Measurements from ENCODE around the gene FBXO24. TPM values are rescaled to one million over a fixed set of nuclear protein-coding genes. Genes with fewer than 3 reads are reported as not detected.

The FBXO24 gene
- total and polyA plus RNA-seq, 9 of the 15 experiments (the other 6 are each of a cell fraction or from before 2014, with no cell fraction given), result 0.17 to 0.95 (median 0.50) TPM

GRCh38 chr7:100620804-100621203, 34.7 kb downstream of the FBXO24 start (continued):
- TF ChIP-seq MCM2 (IDR thresholded peaks at IDR 0.05; ENCODE audit: low read depth) (no peak), KLF6 (CRISPR knock-in tag; IDR thresholded peaks at IDR 0.05; ENCODE audit: borderline replicate concordance) (no peak), FOXJ2 (tag; IDR thresholded peaks at IDR 0.05) (no peak), SIN3B (IDR thresholded peaks at IDR 0.05; ENCODE audit: low read depth) (no peak), HNRNPK (IDR thresholded peaks at IDR 0.05; ENCODE audit: low read depth, low read length, poor library complexity, severe bottlenecking) (no peak), ZNF41 (CRISPR knock-in tag; conservative IDR thresholded peaks at IDR 0.05) (no peak)

DNA sequence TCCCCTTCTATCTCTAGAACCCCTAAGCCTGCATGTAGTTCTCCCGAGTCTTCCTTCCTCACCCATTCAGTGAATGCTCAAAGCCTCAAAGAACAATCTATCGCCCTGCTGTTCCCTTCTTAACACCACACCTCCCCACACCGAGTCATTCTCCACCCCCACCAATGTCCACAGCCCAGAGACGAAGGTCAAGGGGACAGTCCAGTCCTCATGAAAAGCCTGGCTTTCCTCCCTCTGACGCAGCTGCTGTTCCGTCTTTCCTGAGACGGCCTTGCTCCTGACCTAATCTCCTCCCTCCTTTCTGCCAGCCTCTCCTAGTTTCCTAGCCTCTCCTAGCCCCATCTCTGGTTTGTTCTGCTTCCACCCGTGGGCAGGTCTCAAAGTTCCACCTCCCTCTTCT, 35.4 kb downstream of the FBXO24 start:
- Histone ChIP-seq H3K27me3 (ENCODE audit: control insufficient read depth in 2 of 2, insufficient read depth in 2 of 2, low read length in 2 of 2) (no peaks in the 10 kb centered on the region), H4K20me1 (replicated peaks; ENCODE audit: control insufficient read depth, insufficient read depth, low read length) (no peaks in the 10 kb centered on the region), H3K4me1 (replicated peaks in 1 of 2; ENCODE audit: control insufficient read depth in 2 of 2, insufficient read depth in 2 of 2, low read length in 2 of 2) (peaks cover 10 to 24% of the 10 kb centered on the region in 2 experiments; a peak in 4 of 5 replicates), H3K4me3 (no peak overlapping the region), H3K79me2 (ENCODE audit: control insufficient read depth, insufficient read depth, low read length) (peaks cover 6% of the 10 kb centered on the region; the same call in 2 of the 3 replicates), H3K9me3 (replicated peaks; ENCODE audit: control insufficient read depth, insufficient read depth, low read depth, low read length) (no peaks in the 10 kb centered on the region), H2AFZ (ENCODE audit: low read depth, low read length) (no peak overlapping the region), H3K9me1 (ENCODE audit: control insufficient read depth, insufficient read depth, low read length) (no peaks in the 10 kb centered on the region), H3K36me3 (ENCODE audit: control insufficient read depth, insufficient read depth, low read length) (peaks cover 35% of the 10 kb centered on the region), H3K4me2 (ENCODE audit: insufficient read depth, low read length) (no peak overlapping the region), H3K27ac (ENCODE audit: extremely low read depth, low read depth, low read length) (no peak overlapping the region; the same call in 2 of the 3 replicates), H3K9ac (ENCODE audit: insufficient read depth in 1 of 2, low read depth in 2 of 2, low read length in 2 of 2) (peak overlapping the region in 1 of 2 experiments; percentile 2; a peak in 1 of 4 replicates)
- WGBS (ENCODE audit: insufficient coverage, low coverage, missing lambda C conversion rate), result 69% methylated on average over 8 of the region's 8 CpGs
- in situ Hi-C loops (cut with MboI), result no loop called here
- FAIRE-seq, result no peak
- ATAC-seq, result no peak; the same call in 2 of the 3 replicates
- no TSS peak for BruUV-seq (replicated peaks)
- no peak for DNase-seq (ENCODE audit: extremely low read depth in 1 of 4, low spot score in 3 of 4)
- intact Hi-C loops (cut with micrococcal nuclease), result no loop called here
- ChIA-PET POLR2A (interaction anchor here (0.6 to 7.0 kb wide), 2 partner anchors 7 to 178 kb away, joined by 3 to 54 read pairs; partner anchors contain the start of gene MOSPD3), CTCF (ENCODE audit: low intra/inter-chr PET ratio) (no interaction called here)
- TF ChIP-seq ERF (CRISPR knock-in tag; IDR thresholded peaks at IDR 0.05) (no peak), XRCC4 (IDR thresholded peaks at IDR 0.05; ENCODE audit: extremely low read depth, insufficient read depth, insufficient read length) (no peak), ELF1 (tag; IDR thresholded peaks at IDR 0.05) (no peak), EP300 (IDR thresholded peaks at IDR 0.05; ENCODE audit: low read length) (no peak), TCFL5 (CRISPR knock-in tag; conservative IDR thresholded peaks at IDR 0.05) (no peak), ZNF707 (CRISPR knock-in tag; conservative IDR thresholded peaks at IDR 0.05) (no peak), CLOCK (CRISPR knock-in tag; IDR thresholded peaks at IDR 0.05; ENCODE audit: borderline replicate concordance) (no peak), DDX20 (tag; IDR thresholded peaks at IDR 0.05; ENCODE audit: low read depth) (no peak)
- TF ChIP-seq, protein P1, sequence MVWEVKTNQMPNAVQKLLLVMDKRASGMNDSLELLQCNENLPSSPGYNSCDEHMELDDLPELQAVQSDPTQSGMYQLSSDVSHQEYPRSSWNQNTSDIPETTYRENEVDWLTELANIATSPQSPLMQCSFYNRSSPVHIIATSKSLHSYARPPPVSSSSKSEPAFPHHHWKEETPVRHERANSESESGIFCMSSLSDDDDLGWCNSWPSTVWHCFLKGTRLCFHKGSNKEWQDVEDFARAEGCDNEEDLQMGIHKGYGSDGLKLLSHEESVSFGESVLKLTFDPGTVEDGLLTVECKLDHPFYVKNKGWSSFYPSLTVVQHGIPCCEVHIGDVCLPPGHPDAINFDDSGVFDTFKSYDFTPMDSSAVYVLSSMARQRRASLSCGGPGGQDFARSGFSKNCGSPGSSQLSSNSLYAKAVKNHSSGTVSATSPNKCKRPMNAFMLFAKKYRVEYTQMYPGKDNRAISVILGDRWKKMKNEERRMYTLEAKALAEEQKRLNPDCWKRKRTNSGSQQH (CRISPR knock-in tag; IDR thresholded peaks at IDR 0.05), result 0 out of 2 replicates have a peak, but pooled peaks have one; percentile 36
- TF ChIP-seq, protein P2, sequence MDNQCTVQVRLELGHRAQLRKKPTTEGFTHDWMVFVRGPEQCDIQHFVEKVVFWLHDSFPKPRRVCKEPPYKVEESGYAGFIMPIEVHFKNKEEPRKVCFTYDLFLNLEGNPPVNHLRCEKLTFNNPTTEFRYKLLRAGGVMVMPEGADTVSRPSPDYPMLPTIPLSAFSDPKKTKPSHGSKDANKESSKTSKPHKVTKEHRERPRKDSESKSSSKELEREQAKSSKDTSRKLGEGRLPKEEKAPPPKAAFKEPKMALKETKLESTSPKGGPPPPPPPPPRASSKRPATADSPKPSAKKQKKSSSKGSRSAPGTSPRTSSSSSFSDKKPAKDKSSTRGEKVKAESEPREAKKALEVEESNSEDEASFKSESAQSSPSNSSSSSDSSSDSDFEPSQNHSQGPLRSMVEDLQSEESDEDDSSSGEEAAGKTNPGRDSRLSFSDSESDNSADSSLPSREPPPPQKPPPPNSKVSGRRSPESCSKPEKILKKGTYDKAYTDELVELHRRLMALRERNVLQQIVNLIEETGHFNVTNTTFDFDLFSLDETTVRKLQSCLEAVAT (IDR thresholded peaks at IDR 0.05), result no peak
